ENCODE results near the gene SLC4A2. TPM values are rescaled to one million over a fixed set of nuclear protein-coding genes. Genes with fewer than 3 reads are reported as not detected.

Gene SLC4A2
- total RNA-seq, 1 donor = 41.5 TPM

DNA sequence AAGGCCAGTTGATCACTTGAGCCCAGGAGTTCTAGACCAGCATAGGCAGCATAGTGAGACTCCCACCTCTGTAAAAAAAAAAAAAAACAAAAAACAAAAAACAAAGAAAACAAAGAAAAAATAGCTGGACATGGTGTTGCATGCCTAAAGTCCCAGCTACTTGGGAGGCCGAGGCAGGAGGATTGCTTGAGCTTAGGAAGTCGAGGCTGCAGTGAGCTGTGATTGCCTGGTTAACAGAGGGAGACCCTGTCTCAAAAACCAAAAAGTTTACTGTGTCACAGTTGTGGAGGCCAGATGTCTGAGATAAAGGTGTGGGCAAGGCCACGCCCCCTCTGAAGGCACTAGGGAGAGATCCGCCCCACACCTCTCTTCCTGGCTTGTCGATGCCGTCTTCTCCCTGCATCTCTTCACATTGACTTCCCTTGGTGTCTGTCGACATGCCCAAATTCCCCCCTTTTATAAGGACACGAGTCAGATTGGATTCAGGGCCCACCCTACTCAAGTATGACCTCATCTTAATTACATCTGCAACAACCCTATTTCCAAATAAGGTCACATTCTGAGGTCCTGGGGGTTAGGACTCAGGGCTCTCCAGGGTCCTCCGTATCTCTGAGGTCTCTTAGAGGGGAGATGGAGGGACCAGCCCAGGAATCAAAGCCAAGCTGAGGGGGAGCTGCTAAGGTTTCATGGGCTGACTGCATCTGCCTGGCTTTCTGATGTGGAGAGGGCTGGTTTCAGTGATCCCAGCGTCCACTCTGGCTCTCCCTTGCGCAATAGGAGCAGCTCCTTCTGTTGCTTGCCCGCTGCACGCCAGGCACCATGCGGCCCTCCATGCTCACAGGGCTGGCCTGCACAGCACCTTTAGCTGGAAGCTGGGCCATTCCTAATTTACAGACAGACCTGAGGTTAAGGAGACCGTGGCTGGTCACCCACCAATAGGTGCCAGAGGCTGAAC, 50.0 kb downstream of the SLC4A2 start:
- DNase-seq (ENCODE audit: low read depth in 2 of 3, low spot score in 2 of 3) = no peak

DNA sequence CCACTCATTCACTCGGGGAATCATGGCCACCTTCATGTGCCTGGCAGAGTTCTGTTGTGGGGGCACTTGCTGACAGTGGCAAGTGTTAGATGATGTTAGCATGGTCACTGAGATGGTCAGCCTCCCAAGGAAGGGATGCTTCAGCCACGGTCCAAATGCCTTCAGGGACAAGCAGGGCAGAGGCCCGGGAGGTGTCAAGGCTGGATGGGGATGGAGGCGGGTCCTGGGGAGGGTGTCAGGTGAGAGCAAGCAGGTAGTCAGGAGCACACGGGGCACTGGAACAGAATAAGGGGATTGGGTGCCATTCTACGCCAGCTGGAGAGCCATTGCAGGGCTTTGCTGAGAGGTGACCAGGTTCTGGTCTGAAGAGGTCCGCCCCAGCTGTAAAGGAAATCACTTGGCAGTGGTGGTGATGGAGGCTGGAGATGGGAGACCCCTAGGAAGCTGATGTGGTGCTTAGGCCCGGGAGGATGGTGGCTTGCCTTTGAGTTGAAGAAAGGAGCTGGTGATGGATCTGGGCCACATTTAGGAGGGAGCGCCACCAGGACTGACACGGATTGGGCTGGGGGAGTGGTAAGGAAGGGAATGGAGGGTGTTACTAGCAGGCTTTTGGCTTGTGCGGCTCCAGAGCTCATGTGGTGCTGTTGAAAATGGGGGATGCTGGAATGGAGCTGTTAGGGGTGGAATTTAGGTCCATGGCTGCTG, 51.0 kb downstream of the SLC4A2 start:
- no peak for DNase-seq (ENCODE audit: low read depth in 2 of 3, low spot score in 2 of 3)

DNA sequence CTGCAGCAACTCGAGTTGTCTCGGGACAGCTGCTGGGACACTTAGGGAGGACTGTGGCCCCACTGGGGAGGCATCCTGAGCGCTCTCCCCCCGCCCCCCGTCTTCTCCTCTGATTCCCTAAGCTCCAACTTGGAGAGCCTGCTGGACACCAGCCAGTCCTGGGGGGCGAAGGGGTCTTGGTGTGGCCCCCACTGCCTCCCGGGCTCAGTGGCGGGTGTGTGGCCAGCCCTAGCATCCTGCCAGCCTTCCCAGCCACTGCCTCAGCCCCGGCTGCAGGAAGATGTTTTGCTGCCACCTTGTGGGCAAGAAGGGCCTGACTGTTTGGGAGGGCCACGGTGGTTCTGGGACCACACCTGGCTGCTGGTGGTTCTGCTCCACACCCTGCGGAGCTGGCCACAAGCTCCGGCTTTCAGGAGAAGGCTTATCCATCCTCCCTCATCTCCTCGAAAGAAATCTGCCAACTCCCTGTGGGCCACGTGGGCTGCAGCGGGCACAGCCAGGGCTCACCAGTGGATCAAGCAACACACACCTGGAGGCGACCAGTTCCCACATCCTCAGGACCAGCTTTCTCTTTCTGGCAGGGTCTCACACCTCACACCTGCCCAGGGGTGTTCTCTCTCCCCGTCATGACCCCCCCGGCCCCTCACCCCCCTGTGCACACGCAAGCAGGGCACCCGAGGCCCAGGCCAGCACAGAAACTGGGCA, 51.7 kb downstream of the SLC4A2 start:
- peak; percentile 41 to 79 (median 61) for DNase-seq (ENCODE audit: low read depth in 2 of 3, low spot score in 2 of 3)

DNA sequence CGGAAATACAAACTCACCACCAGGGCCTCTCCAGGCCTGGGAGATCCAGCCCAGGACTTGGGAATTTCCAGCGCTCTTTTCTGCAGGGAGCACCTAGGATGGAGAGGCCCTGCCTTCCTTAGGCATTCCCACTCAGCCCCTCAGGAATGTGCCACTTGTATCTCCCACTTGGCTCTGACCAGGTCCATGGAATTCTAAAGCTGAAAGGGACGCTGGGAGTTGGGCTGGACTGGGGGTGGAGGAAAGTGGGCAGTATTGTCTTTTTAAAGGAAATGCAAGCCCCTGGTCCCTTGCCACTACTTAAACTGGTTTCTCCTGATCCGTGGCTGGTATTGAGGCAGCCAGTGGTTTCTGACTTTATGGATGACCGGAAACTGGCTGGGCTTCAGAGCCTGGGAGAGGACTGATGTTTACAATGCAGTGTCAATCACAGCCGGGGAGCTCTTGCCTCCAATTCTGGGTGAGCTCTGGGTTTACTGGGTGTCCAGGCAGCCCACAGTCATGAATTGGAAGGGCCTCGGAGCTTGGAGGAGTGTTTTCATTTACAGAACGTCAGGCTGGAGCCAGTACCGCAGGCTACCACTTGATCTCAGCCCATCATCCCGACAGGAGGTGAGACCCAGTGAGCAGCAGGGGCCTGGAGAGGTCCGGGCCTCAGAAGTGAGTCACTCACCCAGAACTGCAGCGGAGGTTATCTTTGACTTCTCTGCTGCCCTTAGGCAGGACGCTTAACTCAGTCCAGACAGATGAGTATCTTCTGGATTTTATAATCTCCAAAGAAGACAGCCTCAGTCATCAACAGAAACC, 54.2 kb downstream of the SLC4A2 start:
- no peak for DNase-seq (ENCODE audit: low read depth in 2 of 3, low spot score in 2 of 3)

DNA sequence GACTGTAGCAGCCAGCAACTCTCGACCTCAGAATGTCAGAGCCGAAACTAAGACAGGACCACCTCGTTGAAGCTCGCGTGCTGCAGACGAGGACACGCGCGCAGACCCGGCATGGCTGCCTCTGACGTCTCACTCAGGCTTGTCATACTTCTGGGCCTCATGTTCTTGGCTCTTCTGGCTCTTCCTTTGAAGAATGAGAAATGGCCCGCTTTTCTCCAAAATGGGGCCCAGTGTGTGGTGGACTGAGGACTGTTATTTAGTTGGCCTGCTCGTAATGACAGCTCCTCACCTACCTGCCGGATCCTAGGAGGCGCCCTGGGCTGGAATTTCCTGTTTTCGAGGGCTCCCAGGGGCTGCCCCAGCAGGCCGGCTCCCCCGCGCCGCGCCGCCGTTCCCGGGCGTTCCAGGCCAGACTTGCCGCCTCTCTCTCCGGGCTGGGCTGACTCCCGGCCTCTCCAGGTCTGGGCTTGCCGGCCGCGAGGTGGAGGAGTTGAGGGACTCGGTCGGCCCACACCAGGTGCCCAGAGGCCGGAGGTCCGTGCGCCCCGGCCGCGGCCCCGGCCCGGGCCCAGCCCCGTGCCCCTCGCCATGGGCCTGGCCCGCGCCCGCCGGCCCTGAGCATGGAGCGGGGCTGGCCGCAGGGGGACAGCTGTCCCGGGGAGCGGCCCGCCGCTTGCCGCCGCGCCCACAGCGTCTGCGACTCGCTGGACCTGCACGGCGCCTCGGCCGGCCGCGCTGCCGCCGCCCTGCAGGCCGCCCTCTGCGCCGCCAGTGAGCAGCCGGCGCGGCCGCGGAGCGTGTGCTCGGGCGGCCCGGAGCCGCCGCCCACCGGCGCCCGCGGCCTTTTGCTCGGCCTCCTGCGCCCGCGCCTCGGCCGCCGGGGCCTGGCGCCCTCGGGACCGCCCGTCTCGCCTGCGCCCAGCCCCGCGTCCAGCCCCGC, 55.0 kb downstream of the SLC4A2 start:
- no peak for DNase-seq (ENCODE audit: low read depth in 2 of 3, low spot score in 2 of 3)

DNA sequence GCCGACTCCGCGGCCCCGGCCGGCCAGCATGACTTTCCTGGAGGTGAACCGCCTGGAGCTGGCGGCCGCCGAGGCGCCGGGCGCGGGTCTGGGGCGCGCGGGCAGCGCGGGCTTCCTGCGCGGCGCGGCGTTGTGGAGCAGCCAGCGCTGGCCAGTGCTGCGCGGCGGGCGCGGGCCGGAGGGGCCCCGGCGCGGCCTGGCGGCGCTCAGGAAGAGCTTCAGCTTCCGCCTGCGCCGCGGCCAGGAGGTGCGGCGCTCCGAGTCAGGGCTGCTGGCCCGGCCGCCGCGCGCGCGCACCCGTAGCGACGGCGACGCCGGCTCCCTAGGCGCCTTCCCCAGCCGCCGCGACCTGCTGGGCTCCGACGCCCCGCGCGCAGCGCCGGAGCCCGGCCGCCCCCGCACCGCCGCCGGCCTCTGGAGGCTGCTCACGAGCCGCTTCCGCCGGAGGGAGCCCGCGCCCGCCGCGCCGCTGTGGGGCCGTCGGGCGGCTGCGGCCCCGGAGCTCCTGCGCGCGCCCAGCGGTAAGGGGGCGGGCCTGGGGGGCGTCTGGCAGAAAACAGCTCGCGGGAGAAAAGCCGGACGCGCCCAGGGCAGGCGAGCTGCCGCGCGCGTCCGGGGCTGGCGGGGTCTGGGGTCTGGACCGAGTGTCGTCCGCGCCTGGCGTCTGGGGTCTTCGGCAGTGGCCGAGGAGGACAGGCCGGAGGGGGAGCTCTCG, 55.9 kb downstream of the SLC4A2 start:
- peak in 2 of 3 donors; percentile 42 to 46 for DNase-seq (ENCODE audit: low read depth in 2 of 3, low spot score in 2 of 3)

DNA sequence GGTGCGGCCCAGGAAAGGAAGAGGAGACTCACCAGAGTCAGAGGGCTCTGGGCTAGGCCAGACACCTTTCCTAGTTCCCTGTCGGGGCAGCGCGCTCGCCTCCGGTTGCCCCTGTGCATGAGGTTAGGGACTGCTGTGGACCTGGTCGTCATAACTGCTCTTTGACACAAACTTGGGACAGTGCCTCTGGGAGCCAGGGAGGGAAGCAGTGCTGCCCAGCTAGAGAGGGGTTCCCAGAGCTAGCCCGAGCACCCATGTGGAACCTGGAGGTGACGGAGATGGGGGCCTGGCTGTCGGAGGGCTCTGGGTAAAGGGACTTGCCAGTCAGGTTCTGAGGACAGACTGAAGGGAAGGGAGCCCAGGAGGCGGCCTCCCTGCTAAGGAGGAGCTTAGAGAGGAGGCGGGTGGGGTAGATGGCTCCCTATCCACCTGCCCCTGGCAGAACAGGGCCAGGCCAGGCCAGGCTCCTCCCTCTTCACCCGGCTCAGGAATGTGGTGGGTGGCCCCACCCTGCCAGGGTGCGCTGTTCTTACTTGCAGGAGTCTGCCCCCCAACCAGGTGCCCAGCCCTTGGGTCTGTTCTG, 56.5 kb downstream of the SLC4A2 start:
- DNase-seq (ENCODE audit: low read depth in 2 of 3, low spot score in 2 of 3) = no peak

DNA sequence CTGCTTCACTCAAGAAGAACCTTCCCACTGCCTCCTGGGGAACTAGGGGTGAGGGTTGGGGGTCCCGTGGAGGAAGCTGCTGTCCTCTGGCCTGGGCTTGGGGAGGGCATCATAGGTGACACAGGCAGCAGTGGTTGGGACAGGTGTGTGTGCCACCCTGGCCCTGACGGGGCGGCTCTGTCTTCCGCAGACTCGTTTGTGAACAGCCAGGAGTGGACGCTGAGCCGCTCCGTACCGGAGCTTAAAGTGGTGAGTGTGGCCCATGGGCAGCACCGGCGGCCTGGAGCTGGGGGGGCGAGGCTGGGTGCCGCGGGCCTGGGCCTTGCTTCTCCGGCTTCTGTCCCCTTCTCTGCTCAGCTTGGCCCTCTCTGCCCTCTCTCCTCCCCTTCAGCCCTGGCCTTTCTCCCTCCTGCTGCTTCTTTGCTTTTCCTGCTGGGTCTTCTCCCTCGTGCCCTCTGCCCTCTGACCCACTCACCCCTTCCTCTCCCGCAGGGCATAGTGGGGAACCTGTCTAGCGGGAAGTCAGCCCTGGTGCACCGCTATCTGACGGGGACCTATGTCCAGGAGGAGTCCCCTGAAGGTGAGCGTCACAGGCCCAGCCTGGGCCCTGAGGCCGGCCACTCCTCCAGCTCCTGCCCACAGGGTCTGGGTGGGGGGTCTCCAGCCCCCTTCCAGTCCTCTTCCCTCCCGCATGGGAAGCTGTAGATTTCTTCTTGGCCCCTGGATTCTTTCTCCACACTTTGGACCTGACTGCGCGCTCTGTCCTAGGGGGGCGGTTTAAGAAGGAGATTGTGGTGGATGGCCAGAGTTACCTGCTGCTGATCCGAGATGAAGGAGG, 57.4 kb downstream of the SLC4A2 start:
- no peak for DNase-seq (ENCODE audit: low read depth in 2 of 3, low spot score in 2 of 3)

DNA sequence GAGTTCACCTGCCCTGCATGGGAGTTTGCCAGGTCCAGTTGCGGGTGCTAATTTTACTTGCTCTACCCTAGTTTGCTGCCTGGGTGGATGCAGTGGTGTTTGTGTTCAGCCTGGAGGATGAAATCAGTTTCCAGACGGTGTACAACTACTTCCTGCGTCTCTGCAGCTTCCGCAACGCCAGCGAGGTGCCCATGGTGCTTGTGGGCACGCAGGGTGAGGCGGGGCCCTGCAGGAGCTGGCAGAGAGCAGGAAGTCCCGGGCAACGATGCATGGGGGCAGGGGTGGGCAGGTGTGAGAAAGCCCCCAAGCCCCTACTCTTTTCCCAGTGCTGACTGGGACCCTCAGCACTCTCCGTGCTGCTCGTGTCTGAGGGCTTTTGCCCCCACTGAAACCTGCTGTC, 58.2 kb downstream of the SLC4A2 start:
- no peak for DNase-seq (ENCODE audit: low read depth in 2 of 3, low spot score in 2 of 3)

DNA sequence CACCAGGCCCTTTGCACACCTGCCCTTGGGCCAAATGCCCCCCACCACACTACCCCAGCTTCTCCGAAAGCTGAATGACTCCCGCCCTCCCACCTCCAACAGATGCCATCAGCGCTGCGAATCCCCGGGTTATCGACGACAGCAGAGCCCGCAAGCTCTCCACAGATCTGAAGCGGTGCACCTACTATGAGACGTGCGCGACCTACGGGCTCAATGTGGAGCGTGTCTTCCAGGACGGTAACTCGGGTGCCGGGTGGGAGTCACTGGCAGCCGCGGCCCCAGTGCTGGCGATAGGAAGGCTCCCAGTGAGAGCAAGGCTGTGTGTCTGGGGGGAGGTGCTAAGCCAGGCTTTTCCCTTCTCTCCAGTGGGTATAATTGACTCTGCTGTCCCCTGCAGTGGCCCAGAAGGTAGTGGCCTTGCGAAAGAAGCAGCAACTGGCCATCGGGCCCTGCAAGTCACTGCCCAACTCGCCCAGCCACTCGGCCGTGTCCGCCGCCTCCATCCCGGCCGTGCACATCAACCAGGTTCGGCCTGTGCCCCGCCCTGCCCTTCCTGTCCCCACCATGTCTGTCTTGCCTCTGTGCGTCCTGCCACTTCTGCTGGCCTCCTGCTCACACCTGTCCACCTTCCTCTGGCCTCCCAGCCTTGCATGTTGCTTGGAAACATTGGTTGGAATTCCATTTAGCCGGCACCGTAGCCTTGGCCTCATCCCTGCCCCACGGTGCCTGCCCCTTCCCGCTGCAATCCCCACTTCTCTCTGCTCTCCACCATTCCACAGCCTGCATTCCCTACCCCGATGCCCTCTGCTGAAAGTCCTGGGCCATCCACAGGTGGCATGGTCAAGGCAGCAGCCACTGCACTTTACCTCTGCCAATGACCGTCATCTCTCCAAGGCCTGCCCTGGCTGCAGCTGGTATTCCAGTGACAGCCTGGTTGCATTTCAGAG, 59.0 kb downstream of the SLC4A2 start:
- no peak for DNase-seq (ENCODE audit: low read depth in 2 of 3, low spot score in 2 of 3)

DNA sequence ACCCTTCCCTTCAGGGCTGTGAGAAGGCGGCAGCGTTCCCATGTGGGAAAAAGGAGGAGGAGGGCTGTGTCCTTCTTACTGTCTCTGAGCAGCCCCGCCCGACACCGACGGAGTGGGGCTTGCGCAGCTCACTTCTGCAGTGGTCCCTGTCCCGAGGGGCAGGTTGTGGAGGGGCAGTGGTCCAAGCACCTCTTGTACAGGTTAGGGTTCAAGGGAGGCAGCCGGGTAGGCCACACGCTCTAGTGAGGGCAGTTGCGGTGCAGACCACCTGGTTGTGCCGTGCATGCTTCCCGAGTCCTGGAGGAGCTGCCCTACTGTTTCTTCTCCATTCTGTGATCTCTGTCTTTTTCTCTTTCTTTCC, 59.6 kb downstream of the SLC4A2 start:
- no peak for DNase-seq (ENCODE audit: low read depth in 2 of 3, low spot score in 2 of 3)

DNA sequence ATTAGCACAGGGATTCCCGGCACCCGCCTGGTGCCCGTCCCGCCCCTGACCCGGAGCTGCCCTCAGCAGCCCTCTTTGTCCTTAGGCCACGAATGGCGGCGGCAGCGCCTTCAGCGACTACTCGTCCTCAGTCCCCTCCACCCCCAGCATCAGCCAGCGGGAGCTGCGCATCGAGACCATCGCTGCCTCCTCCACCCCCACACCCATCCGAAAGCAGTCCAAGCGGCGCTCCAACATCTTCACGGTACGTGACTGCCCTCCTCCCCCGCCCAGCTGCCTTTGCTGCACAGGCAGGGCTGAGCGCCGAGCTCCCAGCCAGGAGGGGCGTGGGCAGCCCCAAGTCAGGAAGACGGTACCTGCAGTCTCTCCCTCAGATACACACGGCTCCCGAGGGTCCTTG, 60.5 kb downstream of the SLC4A2 start:
- no peak for DNase-seq (ENCODE audit: low read depth in 2 of 3, low spot score in 2 of 3)

DNA sequence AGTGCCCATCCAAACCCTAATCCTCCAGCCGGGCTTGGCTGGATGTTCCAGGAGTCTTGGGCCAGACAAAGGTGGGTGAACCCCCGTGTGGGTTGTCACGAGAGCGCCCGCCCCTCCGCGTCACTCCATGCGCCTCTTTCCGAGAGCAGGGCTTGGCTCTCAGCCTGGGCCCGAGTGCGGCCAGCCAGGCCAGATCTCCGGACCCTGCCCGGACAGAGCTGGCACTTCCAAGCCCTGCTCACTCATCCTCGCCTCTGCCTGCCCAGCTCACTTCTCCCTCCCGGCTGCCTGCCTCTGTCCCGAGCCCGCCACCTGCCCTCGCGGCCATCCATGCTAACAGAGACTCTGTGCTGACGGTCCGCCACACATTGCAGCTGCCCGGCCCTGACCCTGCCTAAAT, 61.5 kb downstream of the SLC4A2 start:
- DNase-seq (ENCODE audit: low read depth in 2 of 3, low spot score in 2 of 3) = no peak

DNA sequence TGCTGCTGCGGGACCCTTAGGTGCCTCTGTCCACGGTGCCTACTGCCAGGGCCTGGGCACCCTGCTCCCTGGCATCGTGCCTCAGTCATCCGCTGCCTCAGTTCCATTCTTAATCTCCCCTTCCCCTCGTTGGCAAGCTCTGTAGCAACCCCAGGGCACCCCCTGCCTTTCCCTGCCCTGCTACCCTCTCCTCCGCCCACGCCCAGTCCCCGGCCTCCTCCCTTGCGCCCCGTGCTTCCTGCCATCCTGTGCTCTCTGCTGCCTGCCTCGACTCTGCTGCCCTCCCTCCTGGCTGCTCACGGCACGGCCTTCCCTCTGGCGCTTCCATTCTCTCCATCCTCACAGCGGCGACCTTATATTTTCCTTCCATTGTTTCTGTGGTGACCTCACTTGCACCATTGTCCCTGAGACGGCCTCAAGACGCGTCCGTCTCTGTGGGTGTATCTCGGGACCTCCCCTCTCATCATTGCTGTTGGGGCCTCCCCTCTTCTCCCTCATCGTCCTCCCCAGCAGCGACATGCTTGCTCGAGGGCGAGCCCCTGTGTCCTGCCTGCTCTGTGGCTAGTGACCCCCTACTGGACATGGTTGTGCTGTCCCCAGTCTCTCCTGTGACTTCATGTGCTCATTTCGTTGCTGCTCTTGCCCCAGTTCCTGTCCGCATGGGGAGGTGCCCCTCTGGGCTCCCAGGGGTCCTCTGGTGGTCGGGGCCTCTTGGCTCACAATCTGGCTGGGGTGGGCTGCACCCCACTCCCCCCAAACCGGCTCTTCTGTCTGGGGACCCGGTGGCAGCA, 62.2 kb downstream of the SLC4A2 start:
- DNase-seq (ENCODE audit: low read depth in 2 of 3, low spot score in 2 of 3) = no peak

DNA sequence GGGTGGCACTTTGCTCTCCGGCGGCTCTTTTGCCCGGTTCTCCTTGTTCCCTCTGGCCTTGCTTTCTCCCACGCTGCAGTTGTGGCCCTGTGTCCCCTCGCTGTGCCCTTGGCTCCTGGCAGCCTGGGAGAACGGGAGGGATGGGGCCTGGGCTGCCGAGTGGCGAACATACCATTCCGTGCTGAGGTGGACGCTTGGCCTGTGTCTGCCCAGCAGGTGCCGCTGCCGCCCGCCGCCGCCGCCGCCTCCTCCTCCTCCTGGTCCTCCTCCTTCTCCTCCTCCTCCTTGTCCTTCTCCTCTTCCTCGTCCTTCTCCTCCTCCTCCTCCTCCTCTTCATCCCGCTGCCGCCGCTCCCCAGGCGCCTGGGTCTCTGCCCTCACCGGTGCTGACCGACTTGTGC, 62.9 kb downstream of the SLC4A2 start:
- DNase-seq (ENCODE audit: low read depth in 2 of 3, low spot score in 2 of 3) = no peak

DNA sequence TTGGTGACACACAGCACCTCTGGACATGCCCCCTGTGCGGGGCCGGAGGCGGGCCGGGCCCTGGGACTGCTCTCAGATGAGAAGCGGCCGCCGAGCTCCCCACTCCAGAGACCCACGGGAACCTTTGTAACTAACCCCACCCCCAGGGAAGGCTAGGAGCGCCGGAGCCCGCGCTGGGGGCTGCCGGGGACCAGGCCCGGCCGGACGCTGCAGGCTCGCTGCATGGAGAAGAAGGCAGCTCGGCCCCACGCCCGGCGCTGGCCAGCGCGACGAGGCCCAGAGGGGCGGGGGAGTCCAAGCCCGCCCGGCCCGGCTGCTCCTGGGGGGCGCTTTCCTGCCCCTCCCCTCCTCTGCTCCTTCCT, 63.4 kb downstream of the SLC4A2 start:
- DNase-seq (ENCODE audit: low read depth in 2 of 3, low spot score in 2 of 3) = no peak

All from hematopoietic multipotent progenitor cell (in vitro differentiated cells).